Gastrocnemius medialis (tissue), 4 donors: ENCODE results near the gene DDX5. TPM values are rescaled to one million over a fixed set of nuclear protein-coding genes. Genes with fewer than 3 reads are reported as not detected.

Experiments
- ATAC-seq, 2 donors: fragments of 150-250 bp; one replicate each; pipeline ENCODE4 v1.9.1; 2016
- DNase-seq, 2 donors: peaks; one replicate each; pipeline ENCODE4 v3.0.0-alpha.2; 2019
- H3K27ac ChIP-seq, 4 donors: fragments of 200-600 bp; sonication (generic); 1 replicate in 1 of 4; 2 replicates in 3 of 4; pipeline ENCODE4 v1.5.1; 2016 to 2018; ENCODE audit warnings: mild to moderate bottlenecking in 2 of 4, moderate library complexity in 1 of 4
- H3K27me3 ChIP-seq, 3 donors: fragments of 200-600 bp; sonication (generic) in 2 of 3; 1 replicate in 1 of 3; 2 replicates in 2 of 3; pipeline versions ENCODE4 v1.5.1 to v1.6.0; 2016 to 2019; ENCODE audit warnings: mild to moderate bottlenecking in 1 of 3, moderate library complexity in 1 of 3
- H3K36me3 ChIP-seq, 2 donors: fragments of 200-600 bp; sonication (generic) in 1 of 2; one replicate each; pipeline ENCODE4 v1.5.1; 2017 to 2018
- H3K4me1 ChIP-seq, 2 donors: fragments of 200-600 bp; sonication (generic) in 1 of 2; one replicate each; pipeline ENCODE4 v1.5.1; 2016 to 2017; ENCODE audit warnings: mild to moderate bottlenecking in 2 of 2
- H3K4me3 ChIP-seq, 4 donors: fragments of 200-600 bp; sonication (generic) in 3 of 4; 1 replicate in 1 of 4; 2 replicates in 3 of 4; pipeline ENCODE4 v1.5.1; 2016 to 2019; ENCODE audit warnings: mild to moderate bottlenecking in 2 of 4
- H3K9me3 ChIP-seq, 3 donors: fragments of 200-600 bp; sonication (generic) in 2 of 3; 1 replicate in 1 of 3; 2 replicates in 2 of 3; pipeline ENCODE4 v1.5.1; 2016 to 2019
- POLR2A ChIP-seq, 2 donors: fragments of 450-650 bp; IDR thresholded peaks; one replicate each; pipeline ENCODE4 v1.6.1; 2017; ENCODE audit warnings: antibody characterized with exemption in 2 of 2, mild to moderate bottlenecking in 2 of 2, moderate library complexity in 2 of 2
- in situ Hi-C, 4 donors: fragments of 200-750 bp; cut with MboI; loops; one replicate each; pipeline versions ENCODE4 v1.15.0 to v1.8.0; 2017; ENCODE audit warnings: low sequenced_read_pairs in 4 of 4
- intact Hi-C: fragments of 100-400 bp; cut with DNase I; formaldehyde crosslinking; loops from one replicate; pipeline ENCODE4 v1.15.1; 2023; ENCODE audit warnings: low total_unique reads
- microRNA-seq, 2 donors: library from miRNA; unstranded; fragments of <30 nt; microRNA quantifications; one replicate each; pipeline ENCODE4, GENCODE V29; 2016; ENCODE audit warnings: borderline replicate concordance in 2 of 2
- total RNA-seq, 4 donors: library from RNA; depleted of rRNA; stranded (reverse); fragments of >200 nt; gene quantifications; one replicate each; pipeline versions ENCODE4 v1.1.0 to v1.2.3, GENCODE V29; 2016
- TF ChIP-seq, protein P1 (sequence below), 5 experiments: fragments of 450-650 bp in 3 of 5; fragments of 200-600 bp in 2 of 5; sonication (generic) in 2 of 5; IDR thresholded peaks in 4 of 5; conservative IDR thresholded peaks in 1 of 5; 1 replicate in 4 of 5; 2 replicates in 1 of 5; pipeline ENCODE4 v1.5.1; 2016 to 2019; ENCODE audit warnings: antibody characterized with exemption in 5 of 5, mild to moderate bottlenecking in 3 of 5, moderate library complexity in 3 of 5

Gene DDX5
- total RNA-seq, 4 donors from 2014 or later, result 450 to 771 (median 541) TPM

DNA sequence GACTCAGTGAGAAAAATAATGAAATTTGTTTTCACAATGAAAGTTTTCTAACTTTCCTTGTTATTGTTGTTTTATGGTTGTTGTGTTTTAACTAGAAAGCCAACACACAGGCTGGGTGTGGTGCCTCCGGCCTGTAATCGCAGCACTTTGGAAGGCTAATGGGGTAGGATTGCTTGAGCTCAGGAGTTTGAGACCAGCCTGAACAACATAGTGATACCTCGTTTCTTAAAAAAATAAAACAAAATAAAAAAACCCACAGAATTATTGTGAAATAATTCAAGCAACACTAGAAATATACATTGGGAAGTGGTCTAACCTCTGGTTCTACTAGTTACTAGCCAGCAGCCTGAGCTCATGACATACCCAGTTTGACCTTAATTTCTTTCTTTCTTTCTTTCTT lies 56.5 kb downstream of the DDX5 start:
- Histone ChIP-seq H3K4me1 (no peaks in the 10 kb centered on the region), H3K27ac (peak overlapping the region in 2 of 4 donors; percentile 16 to 23), H3K4me3 (no peak overlapping the region), H3K9me3 (no peaks in the 10 kb centered on the region), H3K27me3 (no peaks in the 10 kb centered on the region), H3K36me3 (no peaks in the 10 kb centered on the region)
- no peak for ATAC-seq
- in situ Hi-C loops, result loop anchor here in 1 of 4 donors (25.0 kb wide), 1 partner anchor 537 kb away; the partner anchor contains the start of genes CSHL1 and GH1
- TF ChIP-seq, protein P1, sequence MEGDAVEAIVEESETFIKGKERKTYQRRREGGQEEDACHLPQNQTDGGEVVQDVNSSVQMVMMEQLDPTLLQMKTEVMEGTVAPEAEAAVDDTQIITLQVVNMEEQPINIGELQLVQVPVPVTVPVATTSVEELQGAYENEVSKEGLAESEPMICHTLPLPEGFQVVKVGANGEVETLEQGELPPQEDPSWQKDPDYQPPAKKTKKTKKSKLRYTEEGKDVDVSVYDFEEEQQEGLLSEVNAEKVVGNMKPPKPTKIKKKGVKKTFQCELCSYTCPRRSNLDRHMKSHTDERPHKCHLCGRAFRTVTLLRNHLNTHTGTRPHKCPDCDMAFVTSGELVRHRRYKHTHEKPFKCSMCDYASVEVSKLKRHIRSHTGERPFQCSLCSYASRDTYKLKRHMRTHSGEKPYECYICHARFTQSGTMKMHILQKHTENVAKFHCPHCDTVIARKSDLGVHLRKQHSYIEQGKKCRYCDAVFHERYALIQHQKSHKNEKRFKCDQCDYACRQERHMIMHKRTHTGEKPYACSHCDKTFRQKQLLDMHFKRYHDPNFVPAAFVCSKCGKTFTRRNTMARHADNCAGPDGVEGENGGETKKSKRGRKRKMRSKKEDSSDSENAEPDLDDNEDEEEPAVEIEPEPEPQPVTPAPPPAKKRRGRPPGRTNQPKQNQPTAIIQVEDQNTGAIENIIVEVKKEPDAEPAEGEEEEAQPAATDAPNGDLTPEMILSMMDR (IDR thresholded peaks at IDR 0.05 in 4 of 5, conservative IDR thresholded peaks at IDR 0.05 in 1 of 5), result no peak
- no peak for TF ChIP-seq POLR2A (IDR thresholded peaks at IDR 0.05)
- DNase-seq, result no peak
- intact Hi-C loops, result no loop called here

DNA sequence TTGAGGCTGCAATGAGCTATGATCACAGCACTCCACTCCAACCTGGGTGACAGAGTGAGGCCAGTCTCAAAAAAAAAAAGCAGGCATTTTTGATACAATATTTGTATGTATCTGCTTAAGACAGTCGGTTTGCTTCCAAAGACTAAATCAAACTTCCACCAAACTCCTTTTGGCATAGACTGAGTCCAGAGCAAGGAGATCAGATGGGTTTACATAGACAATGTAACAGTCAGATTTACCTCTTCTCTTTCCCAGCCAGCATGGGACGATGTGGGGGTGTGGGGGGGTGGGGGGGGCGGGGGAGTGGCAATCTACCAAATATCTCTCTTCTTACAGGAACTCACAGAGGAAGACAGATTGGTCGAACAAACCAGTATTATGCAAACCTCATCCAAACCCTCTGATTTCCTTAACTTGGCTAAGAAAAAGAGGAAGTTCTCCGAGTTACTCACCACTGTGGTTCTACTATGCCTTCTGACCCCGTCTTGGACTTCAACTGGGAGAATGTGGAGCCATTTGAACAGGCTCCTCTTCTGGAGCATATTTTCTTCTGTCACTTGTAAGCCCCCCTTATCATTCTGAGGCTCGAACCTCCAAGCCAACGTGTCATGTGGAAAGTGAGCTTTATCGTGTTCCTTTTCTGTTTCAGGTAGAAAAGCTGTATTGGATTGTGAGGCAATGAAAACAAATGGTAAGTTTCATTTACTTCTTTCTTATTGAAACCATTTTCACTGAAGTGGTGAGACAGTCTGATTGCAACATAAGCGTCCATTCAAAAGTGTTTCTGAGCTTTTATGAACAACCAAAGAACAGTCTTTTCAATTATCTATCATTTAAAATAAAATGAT lies 57.2 kb downstream of the DDX5 start, which contains the start of gene MILR1:
MILR1 (plus strand) TSS at position 451 of the 848 bp plus-strand sequence; CDS start at position 505, 54 bp downstream.
- DNase-seq (peak in 1 of 2 donors; percentile 24), ATAC-seq (peak; percentile 60 to 62)
- Histone ChIP-seq H3K36me3 (no peaks in the 10 kb centered on the region), H3K27ac (peak within 1 kb of the TSS in 3 of 4 donors; percentile 16 to 44 (median 23)), H3K4me3 (no peak within 1 kb of the TSS), H3K27me3 (no peaks in the 10 kb centered on the region), H3K4me1 (no peaks in the 10 kb centered on the region), H3K9me3 (no peaks in the 10 kb centered on the region)
- in situ Hi-C loops (loop anchor here in 1 of 4 donors (25.0 kb wide), 1 partner anchor 537 kb away; the partner anchor contains the start of genes CSHL1 and GH1), intact Hi-C loops (no loop called here)
- no peak for TF ChIP-seq POLR2A (IDR thresholded peaks at IDR 0.05)
- TF ChIP-seq, protein P1 (IDR thresholded peaks at IDR 0.05 in 4 of 5, conservative IDR thresholded peaks at IDR 0.05 in 1 of 5), result no peak

Small RNA genes within 50 kb of the gene (microRNA-seq; reads per million reads assigned to microRNA genes)
- gene MIR3064, result 2.4 to 2.6 reads per million in 2 donors
- gene MIR5047, result 0 reads per million in 2 donors

Other genes with a start within 250 kb of the DDX5 start
- 10 to 100 TPM; 39.0 to 91.1 (median 77.4) TPM for gene TEX2, start 243.0 kb downstream of the DDX5 start, total RNA-seq
- 10 to 100 TPM; 35.1 to 71.5 (median 51.3) TPM for gene PECAM1, start 115.4 kb downstream of the DDX5 start, total RNA-seq
- gene MILR1, start 57.2 kb downstream of the DDX5 start, total RNA-seq, result 1 to 10 TPM in 2 of 4 donors, under 1 TPM in 1, not detected in 1; 0.76 to 3.3 (median 2.2) TPM
- gene POLG2, start 9.2 kb downstream of the DDX5 start, total RNA-seq, result 1 to 10 TPM; 1.4 to 5.6 (median 2.6) TPM
- gene CEP95, start 688 bp upstream of the DDX5 start, total RNA-seq, result 10 to 100 TPM in 3 of 4 donors, 1 to 10 TPM in 1; 6.5 to 18.8 (median 17.7) TPM
- gene SMURF2, start 156.0 kb upstream of the DDX5 start, total RNA-seq, result 10 to 100 TPM in 3 of 4 donors, 1 to 10 TPM in 1; 8.9 to 15.3 (median 11.4) TPM